Stimulated activated naive B cell treated with anti-CD40 and anti-IgM and Interleukin-4, amounts not matched to agents 10 μg/mL and 1 μg/mL and 100 μg/mL, for 72 hours (primary cell): ENCODE measurements around the gene ATP5F1D.
"Not testable (repeated sequence)": the region's sequence is repeated elsewhere in the genome, so short reads cannot be mapped to it uniquely, and the experiment has no call there.

Experiments used
- ATAC-seq, 2 donors: fragments of 150-1000 bp; cut with Tn5 transposase; replicated peaks; 2 replicates each; pipeline ENCODE4 v1.10.0; 2021; ENCODE audit warnings: moderate library complexity in 1 of 2
- DNase-seq: peaks from one replicate; pipeline ENCODE4 v3.0.0; 2021
- H3K27ac Mint-ChIP-seq: one replicate; pipeline ENCODE4 v1.8.0; 2022; ENCODE audit warnings: mild to moderate bottlenecking, mixed read lengths
- H3K27me3 Mint-ChIP-seq, 2 donors: one replicate each; pipeline ENCODE4 v1.8.0; 2022; ENCODE audit warnings: mixed read lengths in 2 of 2
- H3K36me3 Mint-ChIP-seq, 2 donors: one replicate each; pipeline ENCODE4 v1.8.0; 2022; ENCODE audit warnings: mixed read lengths in 2 of 2, mild to moderate bottlenecking in 1 of 2
- H3K4me1 Mint-ChIP-seq, 2 donors: one replicate each; pipeline ENCODE4 v1.8.0; 2022; ENCODE audit warnings: mixed read lengths in 2 of 2, mild to moderate bottlenecking in 1 of 2
- H3K4me3 Mint-ChIP-seq, 2 donors: one replicate each; pipeline ENCODE4 v1.8.0; 2022; ENCODE audit warnings: mild to moderate bottlenecking in 2 of 2, mixed read lengths in 2 of 2, moderate library complexity in 1 of 2
- H3K9me3 Mint-ChIP-seq, 2 donors: one replicate each; pipeline ENCODE4 v1.8.0; 2022; ENCODE audit warnings: mixed read lengths in 2 of 2, mild to moderate bottlenecking in 1 of 2

The ATP5F1D gene

DNA sequence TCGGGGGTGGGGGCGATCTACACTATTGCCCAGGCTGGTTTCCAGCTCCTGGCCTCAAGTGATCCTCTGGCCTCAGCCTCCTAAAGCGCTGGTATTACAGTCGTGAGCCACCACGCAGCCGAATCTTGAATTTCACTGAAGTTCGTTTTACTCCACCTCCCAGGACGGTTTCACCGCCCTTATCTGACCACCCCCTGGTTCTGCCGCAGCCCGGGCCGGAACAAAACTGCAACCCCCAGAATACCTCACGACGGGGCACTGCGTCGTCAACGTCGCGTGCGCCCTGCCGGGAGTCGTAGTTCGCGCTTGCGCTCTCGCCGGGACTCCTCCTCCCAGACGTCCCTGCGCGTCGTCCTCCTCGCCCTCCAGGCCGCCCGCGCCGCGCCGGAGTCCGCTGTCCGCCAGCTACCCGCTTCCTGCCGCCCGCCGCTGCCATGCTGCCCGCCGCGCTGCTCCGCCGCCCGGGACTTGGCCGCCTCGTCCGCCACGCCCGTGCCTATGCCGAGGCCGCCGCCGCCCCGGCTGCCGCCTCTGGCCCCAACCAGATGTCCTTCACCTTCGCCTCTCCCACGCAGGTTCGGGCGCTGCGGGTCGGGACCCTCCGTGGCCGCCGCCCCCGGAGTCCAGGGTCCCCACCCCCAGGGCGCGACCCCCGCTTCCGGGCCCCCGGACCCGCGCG, at the start of gene ATP5F1D:
ATP5F1D (plus strand) TSS at position 335 of the 679 bp plus-strand sequence; CDS start at position 435, 100 bp downstream.
- Mint-ChIP-seq H3K4me3 (peak within 1 kb of the TSS; percentile 77 to 86), H3K36me3 (no peaks in the 10 kb centered on the region), H3K9me3 (no peaks in the 10 kb centered on the region), H3K4me1 (peaks cover 30 to 66% of the 10 kb centered on the region in 2 donors), H3K27me3 (peaks cover 8 to 11% of the 10 kb centered on the region in 2 donors), H3K27ac (peak within 1 kb of the TSS; percentile 93)
- DNase-seq (peak; percentile 90), ATAC-seq (peak; percentile 72 to 79)

DNA sequence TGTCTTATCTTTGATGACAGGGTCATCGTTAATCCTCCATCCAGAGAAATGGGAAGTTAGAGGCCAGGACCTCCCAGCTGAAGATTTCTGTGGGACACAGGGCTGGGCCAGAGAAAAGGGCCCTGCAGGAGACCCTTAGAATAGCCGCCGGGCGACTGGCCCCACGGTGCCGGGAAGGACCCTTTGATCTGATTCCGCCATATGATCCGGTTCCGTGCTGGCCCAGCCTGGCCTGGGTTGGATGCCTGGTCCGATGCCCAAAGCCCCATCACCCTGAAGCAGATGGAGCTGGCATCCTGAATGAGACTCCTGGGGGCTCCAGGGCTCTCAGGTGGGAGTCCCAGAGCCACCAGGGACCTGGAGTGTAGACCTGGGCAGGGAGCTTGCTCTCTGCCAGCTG, 42.0 kb upstream of the ATP5F1D start:
- Mint-ChIP-seq H3K27ac (no peak overlapping the region), H3K9me3 (no peaks in the 10 kb centered on the region), H3K27me3 (no peaks in the 10 kb centered on the region), H3K36me3 (no peaks in the 10 kb centered on the region), H3K4me3 (no peak overlapping the region), H3K4me1 (peaks cover 7 to 10% of the 10 kb centered on the region in 2 donors)
- ATAC-seq (no peak), DNase-seq (no peak)

DNA sequence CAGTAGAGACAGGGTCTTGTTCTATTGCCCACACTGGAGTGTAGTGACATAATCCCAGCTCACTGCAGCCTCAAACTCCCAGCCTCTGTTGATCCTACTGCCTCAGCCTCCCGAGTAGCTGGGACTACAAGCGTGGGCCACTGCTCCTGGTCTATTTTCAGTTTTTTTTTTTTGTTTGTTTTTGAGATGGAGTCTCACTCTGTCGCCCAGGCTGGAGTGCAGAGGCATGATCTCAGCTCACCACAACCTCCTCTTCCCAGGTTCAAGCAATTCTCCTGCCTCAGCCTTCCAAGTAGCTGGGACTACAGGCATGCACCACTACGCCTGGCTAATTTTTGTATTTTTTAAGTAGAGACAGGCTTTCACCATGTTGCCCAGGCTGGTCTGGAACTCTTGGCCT, 40.9 kb upstream of the ATP5F1D start:
- not testable (repeated sequence) for H3K4me3 Mint-ChIP-seq, ATAC-seq

DNA sequence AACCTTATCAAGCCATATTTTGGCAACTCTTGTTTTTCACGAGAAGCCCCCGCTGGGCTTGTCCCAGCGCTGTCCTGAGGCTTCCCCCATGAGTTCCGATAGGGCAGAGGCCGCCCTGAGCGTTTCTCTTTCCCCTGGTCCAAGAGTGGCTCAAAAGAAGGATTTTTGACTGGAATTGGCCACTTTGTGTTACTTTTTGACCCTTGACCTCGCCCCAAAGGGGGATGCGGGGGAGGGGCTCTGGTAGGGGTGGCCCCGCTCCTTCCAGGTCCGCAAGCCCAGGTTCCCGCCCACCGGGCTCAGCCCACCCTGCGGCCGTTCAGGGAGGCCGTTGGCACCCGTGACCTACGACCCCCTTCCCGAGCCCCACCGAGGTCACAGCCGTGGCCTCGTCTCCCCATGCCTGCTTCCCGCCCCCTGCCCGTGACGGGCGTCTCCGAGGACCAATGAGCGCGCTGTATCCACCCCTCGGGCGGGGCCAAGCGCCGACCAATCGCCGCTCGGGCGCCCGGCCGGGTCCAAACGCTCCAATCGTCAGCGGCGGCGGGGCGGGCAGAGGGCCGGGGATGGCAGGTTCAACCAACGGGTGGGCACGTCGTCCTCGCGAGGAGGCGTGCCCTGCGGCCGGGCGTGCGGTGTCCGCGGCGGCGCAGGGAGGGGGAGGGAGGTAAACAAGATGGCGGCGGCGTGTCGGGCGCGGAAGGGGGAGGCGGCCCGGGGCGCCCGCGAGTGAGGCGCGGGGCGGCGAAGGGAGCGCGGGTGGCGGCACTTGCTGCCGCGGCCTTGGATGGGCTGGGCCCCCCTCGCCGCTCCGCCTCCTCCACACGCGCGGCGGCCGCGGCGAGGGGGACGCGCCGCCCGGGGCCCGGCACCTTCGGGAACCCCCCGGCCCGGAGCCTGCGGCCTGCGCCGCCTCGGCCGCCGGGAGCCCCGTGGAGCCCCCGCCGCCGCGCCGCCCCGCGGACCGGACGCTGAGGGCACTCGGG, 36.1 kb upstream of the ATP5F1D start, which contains the start of gene STK11:
STK11 (plus strand) TSS at position 665 of the 986 bp plus-strand sequence. CDS start 1,136 bp downstream, outside the sequence.
- Mint-ChIP-seq H3K9me3 (no peaks in the 10 kb centered on the region), H3K36me3 (peaks cover 10 to 21% of the 10 kb centered on the region in 2 donors), H3K27ac (peak within 1 kb of the TSS; percentile 95), H3K27me3 (no peaks in the 10 kb centered on the region), H3K4me1 (peaks cover 23 to 40% of the 10 kb centered on the region in 2 donors), H3K4me3 (peak within 1 kb of the TSS; percentile 93 to 96)
- DNase-seq (peak; percentile 99), ATAC-seq (peak; percentile 94 to 96)

More for the DNA sequence above, 40.9 kb upstream of the ATP5F1D start:
- H3K27ac Mint-ChIP-seq, H3K36me3 Mint-ChIP-seq, H3K27me3 Mint-ChIP-seq, H3K9me3 Mint-ChIP-seq, DNase-seq, H3K4me1 Mint-ChIP-seq: not testable (repeated sequence)

DNA sequence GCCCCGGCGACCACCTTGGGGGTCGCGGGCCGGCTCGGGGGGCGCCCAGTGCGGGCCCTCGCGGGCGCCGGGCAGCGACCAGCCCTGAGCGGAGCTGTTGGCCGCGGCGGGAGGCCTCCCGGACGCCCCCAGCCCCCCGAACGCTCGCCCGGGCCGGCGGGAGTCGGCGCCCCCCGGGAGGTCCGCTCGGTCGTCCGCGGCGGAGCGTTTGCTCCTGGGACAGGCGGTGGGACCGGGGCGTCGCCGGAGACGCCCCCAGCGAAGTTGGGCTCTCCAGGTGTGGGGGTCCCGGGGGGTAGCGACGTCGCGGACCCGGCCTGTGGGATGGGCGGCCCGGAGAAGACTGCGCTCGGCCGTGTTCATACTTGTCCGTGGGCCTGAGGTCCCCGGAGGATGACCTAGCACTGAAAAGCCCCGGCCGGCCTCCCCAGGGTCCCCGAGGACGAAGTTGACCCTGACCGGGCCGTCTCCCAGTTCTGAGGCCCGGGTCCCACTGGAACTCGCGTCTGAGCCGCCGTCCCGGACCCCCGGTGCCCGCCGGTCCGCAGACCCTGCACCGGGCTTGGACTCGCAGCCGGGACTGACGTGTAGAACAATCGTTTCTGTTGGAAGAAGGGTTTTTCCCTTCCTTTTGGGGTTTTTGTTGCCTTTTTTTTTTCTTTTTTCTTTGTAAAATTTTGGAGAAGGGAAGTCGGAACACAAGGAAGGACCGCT, 35.2 kb upstream of the ATP5F1D start:
- Mint-ChIP-seq H3K9me3 (no peaks in the 10 kb centered on the region), H3K27ac (peak overlapping the region; percentile 95), H3K36me3 (peaks cover 13 to 25% of the 10 kb centered on the region in 2 donors), H3K4me3 (peak overlapping the region; percentile 93 to 96), H3K27me3 (no peaks in the 10 kb centered on the region), H3K4me1 (peaks cover 23 to 40% of the 10 kb centered on the region in 2 donors)
- no peak for DNase-seq
- no peak for ATAC-seq

DNA sequence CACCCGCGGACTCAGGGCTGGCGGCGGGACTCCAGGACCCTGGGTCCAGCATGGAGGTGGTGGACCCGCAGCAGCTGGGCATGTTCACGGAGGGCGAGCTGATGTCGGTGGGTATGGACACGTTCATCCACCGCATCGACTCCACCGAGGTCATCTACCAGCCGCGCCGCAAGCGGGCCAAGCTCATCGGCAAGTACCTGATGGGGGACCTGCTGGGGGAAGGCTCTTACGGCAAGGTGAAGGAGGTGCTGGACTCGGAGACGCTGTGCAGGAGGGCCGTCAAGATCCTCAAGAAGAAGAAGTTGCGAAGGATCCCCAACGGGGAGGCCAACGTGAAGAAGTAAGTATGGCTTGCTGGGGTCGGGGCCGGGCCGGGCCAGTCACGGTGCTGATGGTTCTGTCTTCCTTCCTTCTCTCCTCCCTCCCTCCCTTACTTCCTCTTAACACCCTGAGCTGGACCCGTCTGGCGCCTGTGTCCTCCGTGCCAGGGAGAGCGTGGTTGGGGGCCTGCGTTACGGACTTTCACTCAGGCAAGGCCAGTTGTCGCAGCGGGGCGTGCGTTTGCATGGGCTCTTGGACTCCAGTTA, 34.6 kb upstream of the ATP5F1D start:
- peaks cover 26 to 47% of the 10 kb centered on the region in 2 donors for H3K4me1 Mint-ChIP-seq
- H3K9me3 Mint-ChIP-seq, result no peaks in the 10 kb centered on the region
- ATAC-seq (peak in 1 of 2 donors; percentile 2), DNase-seq (no peak)
- H3K27ac Mint-ChIP-seq, result peak overlapping the region; percentile 95
- H3K27me3 Mint-ChIP-seq, result no peaks in the 10 kb centered on the region
- H3K36me3 Mint-ChIP-seq, result peaks cover 17 to 29% of the 10 kb centered on the region in 2 donors
- peak overlapping the region; percentile 93 to 96 for H3K4me3 Mint-ChIP-seq

DNA sequence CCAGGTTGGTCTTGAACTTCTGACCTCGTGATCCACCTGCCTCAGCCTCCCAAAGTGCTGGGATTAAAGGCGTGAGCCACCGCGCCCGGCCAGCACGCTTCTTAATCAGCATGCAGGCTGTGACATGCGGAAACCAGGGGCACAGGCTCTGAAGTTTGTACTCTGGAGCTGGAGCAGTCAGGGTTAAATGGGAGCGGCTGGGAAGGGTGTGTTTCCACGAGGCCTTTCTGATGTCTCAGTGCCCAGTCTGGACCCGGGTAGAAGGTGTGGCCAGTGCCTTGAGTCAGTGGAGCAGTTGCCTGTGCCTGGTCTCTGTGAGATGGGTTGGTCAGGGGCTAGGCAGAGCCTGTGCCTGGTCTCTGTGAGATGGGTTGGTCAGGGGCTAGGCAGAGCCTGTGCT, 32.7 kb upstream of the ATP5F1D start:
- DNase-seq, H3K9me3 Mint-ChIP-seq, H3K4me3 Mint-ChIP-seq, H3K27ac Mint-ChIP-seq, ATAC-seq, H3K27me3 Mint-ChIP-seq: not testable (repeated sequence)
- H3K36me3 Mint-ChIP-seq, result peaks cover 23 to 35% of the 10 kb centered on the region in 2 donors
- H3K4me1 Mint-ChIP-seq, result peaks cover 27 to 45% of the 10 kb centered on the region in 2 donors

DNA sequence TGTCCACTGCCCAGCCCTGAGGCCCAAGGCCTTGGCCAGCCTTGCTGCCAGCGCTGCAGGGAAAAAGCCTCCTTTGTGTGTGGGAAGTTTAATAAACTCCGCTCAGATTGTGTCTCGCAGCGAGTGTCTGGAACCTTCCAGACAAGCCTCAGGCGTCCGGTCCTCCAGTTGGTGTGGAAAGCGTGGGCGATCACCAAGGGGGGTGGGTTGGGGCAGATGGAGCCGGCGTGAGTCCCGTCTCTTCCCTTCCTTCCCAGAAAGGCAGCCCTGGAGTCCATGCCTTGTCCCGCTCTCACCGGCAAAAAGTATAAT, 31.4 kb upstream of the ATP5F1D start:
- Mint-ChIP-seq H3K27ac (no peak overlapping the region), H3K27me3 (no peaks in the 10 kb centered on the region), H3K9me3 (no peaks in the 10 kb centered on the region), H3K36me3 (peaks cover 26 to 40% of the 10 kb centered on the region in 2 donors), H3K4me3 (peak overlapping the region in 1 of 2 donors; percentile 16), H3K4me1 (peaks cover 34 to 53% of the 10 kb centered on the region in 2 donors)
- DNase-seq, result no peak
- no peak for ATAC-seq

DNA sequence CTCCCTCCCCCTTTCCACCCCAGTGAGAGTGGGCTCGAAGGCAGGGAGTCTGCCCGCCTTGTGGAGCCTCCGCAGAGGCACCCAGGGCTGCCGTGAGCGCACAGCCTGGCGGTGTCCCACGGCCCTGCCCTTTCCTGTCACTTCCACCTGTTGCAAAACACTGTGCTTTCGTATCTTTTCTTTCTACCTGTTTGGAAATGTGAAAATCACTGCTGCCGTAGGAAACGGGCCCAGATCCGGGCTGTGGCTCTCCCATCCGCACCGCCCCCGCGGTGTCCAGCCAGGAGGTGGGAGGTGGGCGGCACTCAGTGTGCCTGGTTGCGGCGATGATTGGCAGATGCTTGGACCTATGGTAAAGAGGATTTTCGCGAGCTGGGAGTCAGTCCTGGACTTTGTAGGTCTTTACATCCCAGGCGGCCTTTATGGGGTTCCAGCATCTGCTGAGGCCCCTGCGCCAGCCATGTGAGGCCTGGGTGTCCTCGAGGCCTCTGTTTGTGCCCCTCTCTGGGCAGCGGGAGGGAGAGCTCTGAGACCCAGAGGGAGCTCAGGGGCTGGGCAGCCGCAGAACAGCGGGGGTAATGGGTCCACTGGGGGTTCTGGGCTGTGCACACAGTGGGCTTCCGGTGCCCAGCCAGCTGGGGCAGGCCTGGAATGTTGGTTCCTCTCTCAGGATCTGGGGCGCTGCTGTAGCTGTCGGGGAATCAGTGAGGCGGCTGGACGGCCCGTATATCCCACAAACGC, 29.9 kb upstream of the ATP5F1D start:
- no peaks in the 10 kb centered on the region for H3K9me3 Mint-ChIP-seq
- DNase-seq (no peak), ATAC-seq (no peak)
- H3K27ac Mint-ChIP-seq, result peak overlapping the region; percentile 37
- H3K36me3 Mint-ChIP-seq, result peaks cover 28 to 43% of the 10 kb centered on the region in 2 donors
- no peaks in the 10 kb centered on the region for H3K27me3 Mint-ChIP-seq
- H3K4me3 Mint-ChIP-seq, result no peak overlapping the region
- peaks cover 34 to 49% of the 10 kb centered on the region in 2 donors for H3K4me1 Mint-ChIP-seq

DNA sequence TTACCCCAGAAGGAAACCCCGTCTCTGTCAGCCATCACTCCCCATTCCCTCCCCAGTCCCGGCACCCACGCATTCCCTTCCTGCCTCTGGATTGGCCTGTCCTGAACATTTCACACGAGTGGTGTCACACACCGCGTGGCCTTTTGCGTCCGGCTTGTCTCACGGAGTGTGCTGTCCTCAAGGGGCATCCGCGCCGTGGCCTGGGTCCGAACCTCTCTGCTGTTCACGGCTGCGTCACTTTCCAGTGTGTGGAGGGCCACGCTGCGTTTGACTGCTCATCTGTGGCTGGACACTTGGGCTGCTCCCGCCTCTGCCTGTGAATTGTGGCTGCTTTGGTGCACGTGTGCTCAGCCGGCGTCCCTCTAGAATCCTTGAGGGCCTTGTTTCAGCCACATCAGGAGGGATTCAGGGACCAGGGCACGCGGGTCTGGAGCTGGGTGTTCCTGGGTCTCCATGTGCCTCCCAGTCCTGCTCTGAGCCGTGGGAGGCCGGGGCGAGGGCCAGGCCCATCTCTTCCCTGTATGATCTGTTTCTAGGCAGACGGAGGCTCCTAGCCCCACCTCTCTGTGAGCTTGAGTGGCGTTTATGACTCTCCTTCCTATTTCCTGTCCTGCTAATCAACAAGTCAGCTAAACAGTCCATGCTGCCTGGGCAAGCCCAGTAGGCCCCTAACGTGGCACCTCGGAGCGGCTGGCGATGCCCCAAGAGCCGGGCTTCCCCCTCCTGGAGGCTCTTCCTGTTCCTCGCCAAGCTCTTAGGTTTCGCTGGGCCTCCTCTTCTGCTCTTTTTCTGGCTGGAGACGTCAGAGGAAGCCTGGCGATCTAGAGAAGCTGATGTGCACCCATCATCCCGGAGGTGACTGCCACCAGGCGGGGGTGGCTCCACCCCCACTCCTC, 27.9 kb upstream of the ATP5F1D start:
- H3K9me3 Mint-ChIP-seq, result no peaks in the 10 kb centered on the region

DNA sequence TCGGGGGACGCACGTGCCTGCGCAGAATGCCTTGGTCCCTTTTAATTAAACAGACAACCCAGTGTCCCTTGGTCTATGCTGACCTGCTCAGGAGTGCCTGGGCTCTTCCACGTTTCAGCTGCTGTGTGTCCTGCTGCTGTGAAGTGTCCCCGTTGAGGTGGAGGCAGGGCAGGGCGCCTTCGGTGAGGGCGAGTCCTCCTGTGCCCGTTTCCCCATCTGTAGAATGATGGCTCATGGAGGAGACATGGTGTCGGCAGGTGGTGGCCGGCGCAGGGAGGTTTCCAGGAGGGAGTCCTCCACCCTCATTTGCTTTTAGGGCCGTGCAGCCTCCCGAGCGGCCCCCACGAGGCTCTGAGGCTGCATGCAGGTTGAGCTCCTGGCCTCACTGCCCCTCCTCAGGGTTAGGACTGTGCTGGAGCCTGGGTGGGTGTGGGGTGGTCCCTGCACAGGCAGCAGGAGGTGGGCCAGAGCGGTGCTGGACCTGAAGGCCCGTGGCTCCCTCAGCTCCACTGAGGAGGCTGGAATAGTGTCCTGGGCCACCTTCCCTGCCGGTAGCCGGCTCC, 27.2 kb upstream of the ATP5F1D start:
- peaks cover 24 to 35% of the 10 kb centered on the region in 2 donors for H3K36me3 Mint-ChIP-seq
- H3K9me3 Mint-ChIP-seq, result no peaks in the 10 kb centered on the region
- no peak for DNase-seq
- H3K27ac Mint-ChIP-seq, result peak overlapping the region; percentile 97
- no peaks in the 10 kb centered on the region for H3K27me3 Mint-ChIP-seq
- ATAC-seq, result no peak
- peaks cover 22 to 32% of the 10 kb centered on the region in 2 donors for H3K4me1 Mint-ChIP-seq
- peak overlapping the region; percentile 63 to 78 for H3K4me3 Mint-ChIP-seq

More for the DNA sequence above, 27.9 kb upstream of the ATP5F1D start:
- peak overlapping the region; percentile 97 for H3K27ac Mint-ChIP-seq
- no peaks in the 10 kb centered on the region for H3K27me3 Mint-ChIP-seq
- ATAC-seq (peak; percentile 87 to 95), DNase-seq (peak; percentile 69)
- H3K4me1 Mint-ChIP-seq, result peaks cover 22 to 32% of the 10 kb centered on the region in 2 donors
- H3K4me3 Mint-ChIP-seq, result peak overlapping the region; percentile 63 to 78
- H3K36me3 Mint-ChIP-seq, result peaks cover 24 to 35% of the 10 kb centered on the region in 2 donors
